Smooth muscle cell (in vitro differentiated cells): ENCODE results near the gene CEACAM1. TPM values are rescaled to one million over a fixed set of nuclear protein-coding genes. Genes with fewer than 3 reads are reported as not detected.
"Not testable (repeated sequence)": the region's sequence is repeated elsewhere in the genome, so short reads cannot be mapped to it uniquely, and the experiment has no call there.

Experiments used
- DNase-seq: peaks from one replicate; lab custom pipeline; 2025; ENCODE audit not compliant: unreplicated experiment; lab: John Stamatoyannopoulos, UW
- H2AFZ ChIP-seq: fragments of 200-600 bp; sonication (generic); 2 replicates; pipeline ENCODE4 v1.6.0; 2016; ENCODE audit warnings: antibody characterized with exemption, low read depth, mild to moderate bottlenecking
- H3F3A ChIP-seq: fragments of 200-600 bp; sonication (generic); 2 replicates; pipeline ENCODE4 v1.6.0; 2017; ENCODE audit warnings: antibody characterized with exemption, low read depth
- H3K27ac ChIP-seq: fragments of 200-600 bp; sonication (generic); 2 replicates; pipeline ENCODE4 v1.5.1; 2016; ENCODE audit warnings: low read depth, mild to moderate bottlenecking
- H3K27me3 ChIP-seq: fragments of 200-600 bp; sonication (generic); 2 replicates; pipeline ENCODE4 v1.6.1; 2016; ENCODE audit warnings: low read depth, mild to moderate bottlenecking
- H3K36me3 ChIP-seq: fragments of 200-600 bp; sonication (generic); 2 replicates; pipeline ENCODE4 v1.5.1; 2016; ENCODE audit warnings: low read depth
- H3K4me1 ChIP-seq: fragments of 200-600 bp; sonication (generic); 2 replicates; pipeline ENCODE4 v1.5.1; 2016; ENCODE audit warnings: low read depth
- H3K4me2 ChIP-seq: fragments of 200-600 bp; sonication (generic); 2 replicates; pipeline ENCODE4 v1.6.0; 2016; ENCODE audit warnings: mild to moderate bottlenecking
- H3K4me3 ChIP-seq: fragments of 200-600 bp; sonication (generic); 2 replicates; pipeline ENCODE4 v1.5.1; 2016; ENCODE audit warnings: mild to moderate bottlenecking
- H3K79me2 ChIP-seq: fragments of 200-600 bp; sonication (generic); 2 replicates; pipeline ENCODE4 v1.6.0; 2016; ENCODE audit warnings: low read depth, mild to moderate bottlenecking
- H3K9ac ChIP-seq: fragments of 200-600 bp; sonication (generic); 2 replicates; pipeline ENCODE4 v1.6.0; 2016; ENCODE audit warnings: low read depth
- H3K9me3 ChIP-seq: fragments of 200-600 bp; sonication (generic); replicated peaks from 2 replicates; pipeline ENCODE4 v1.5.1; 2016; ENCODE audit warnings: low read depth
- H4K20me1 ChIP-seq: fragments of 200-600 bp; sonication (generic); 2 replicates; pipeline ENCODE4 v1.6.0; 2016; ENCODE audit warnings: low read depth
- CTCF ChIP-seq: fragments of 200-600 bp; sonication (generic); IDR thresholded peaks from 2 replicates; pipeline ENCODE4 v1.5.1; 2017; ENCODE audit warnings: borderline replicate concordance, mild to moderate bottlenecking, antibody characterized with exemption; ENCODE audit not compliant: insufficient read depth, poor library complexity, severe bottlenecking
- WGBS: methylation state at CpG from one replicate; pipeline ENCODE4 v1.1.7; 2016; ENCODE audit warnings: low lambda C conversion rate; 5-methylcytosine and 5-hydroxymethylcytosine counted together
- polyA plus RNA-seq: library from polyadenylated mRNA; unstranded; fragments of >200 nt; fragmentation: Nextera tagmentation; extraction: Ambion mirVana; gene quantifications from 2 replicates; pipeline ENCODE4 v1.2.1, GENCODE V29; 2016
- total RNA-seq: library from RNA; depleted of rRNA; stranded (reverse); fragments of >200 nt; gene quantifications from 2 replicates; pipeline ENCODE4 v1.2.3, GENCODE V29; 2014

Gene CEACAM1
- total and polyA plus RNA-seq, 2 experiments from 2014 or later: 0.31 to 4.5 TPM

- no peaks in the 10 kb centered on the region for H3K4me1 ChIP-seq
- no peak overlapping the region for H2AFZ ChIP-seq
- TF ChIP-seq CTCF: no peak
- H3K79me2 ChIP-seq: no peaks in the 10 kb centered on the region
- no peaks in the 10 kb centered on the region for H3K36me3 ChIP-seq
- H3K27me3 ChIP-seq: no peaks in the 10 kb centered on the region
- no peak overlapping the region for H3K9ac ChIP-seq
- no peaks in the 10 kb centered on the region for H4K20me1 ChIP-seq
- WGBS: 97% methylated on average over 2 of the region's 2 CpGs
- H3F3A ChIP-seq: no peaks in the 10 kb centered on the region
- H3K4me3 ChIP-seq: no peak overlapping the region
- DNase-seq: no peak
- no peak overlapping the region for H3K27ac ChIP-seq
- H3K9me3 ChIP-seq: no peaks in the 10 kb centered on the region
- no peak overlapping the region for H3K4me2 ChIP-seq
These were observed 3.3 kb downstream of the CEACAM1 start for GRCh38 chr19:42524943-42525342.

GRCh38 chr19:42524250-42524649 lies 4.0 kb downstream of the CEACAM1 start:
- Histone ChIP-seq H2AFZ (no peak overlapping the region), H3K27ac (no peak overlapping the region), H3K79me2 (no peaks in the 10 kb centered on the region), H4K20me1 (no peaks in the 10 kb centered on the region), H3K9ac (no peak overlapping the region), H3K4me3 (no peak overlapping the region), H3K4me2 (no peak overlapping the region), H3K4me1 (no peaks in the 10 kb centered on the region), H3K9me3 (no peaks in the 10 kb centered on the region), H3K36me3 (no peaks in the 10 kb centered on the region), H3K27me3 (no peaks in the 10 kb centered on the region), H3F3A (no peaks in the 10 kb centered on the region)
- TF ChIP-seq CTCF: no peak
- no peak for DNase-seq
- 88% methylated on average over 5 of the region's 5 CpGs for WGBS

GRCh38 chr19:42522262-42522661 lies 6.0 kb downstream of the CEACAM1 start:
- H3K4me3 ChIP-seq, H3K4me1 ChIP-seq, H3K79me2 ChIP-seq, H3K36me3 ChIP-seq, H3F3A ChIP-seq, H3K9ac ChIP-seq, H3K4me2 ChIP-seq, H3K9me3 ChIP-seq, H3K27me3 ChIP-seq, H3K27ac ChIP-seq, DNase-seq, H2AFZ ChIP-seq, H4K20me1 ChIP-seq: not testable (repeated sequence)
- 93% methylated on average over 11 of the region's 12 CpGs for WGBS

- Histone ChIP-seq H3K4me3 (no peak overlapping the region), H3K4me2 (no peak overlapping the region), H3F3A (no peaks in the 10 kb centered on the region), H2AFZ (no peak overlapping the region), H3K4me1 (no peaks in the 10 kb centered on the region), H3K9me3 (no peaks in the 10 kb centered on the region), H3K27me3 (no peaks in the 10 kb centered on the region), H3K9ac (no peak overlapping the region), H4K20me1 (no peaks in the 10 kb centered on the region), H3K27ac (no peak overlapping the region), H3K79me2 (no peaks in the 10 kb centered on the region), H3K36me3 (no peaks in the 10 kb centered on the region)
- WGBS: 96% methylated on average over 6 of the region's 6 CpGs
- DNase-seq: no peak
- no peak for TF ChIP-seq CTCF
These were observed 6.8 kb downstream of the CEACAM1 start for GRCh38 chr19:42521346-42522030.
